OCI-M2 (cell line): ENCODE results near the gene HSPA1B.
"Not testable (repeated sequence)": the region's sequence is repeated elsewhere in the genome, so short reads cannot be mapped to it uniquely, and the experiment has no call there.

Experiments
- DNase-seq: peaks from one replicate; lab custom pipeline; 2025; ENCODE audit not compliant: unreplicated experiment; lab: John Stamatoyannopoulos, UW

The HSPA1B gene

DNA sequence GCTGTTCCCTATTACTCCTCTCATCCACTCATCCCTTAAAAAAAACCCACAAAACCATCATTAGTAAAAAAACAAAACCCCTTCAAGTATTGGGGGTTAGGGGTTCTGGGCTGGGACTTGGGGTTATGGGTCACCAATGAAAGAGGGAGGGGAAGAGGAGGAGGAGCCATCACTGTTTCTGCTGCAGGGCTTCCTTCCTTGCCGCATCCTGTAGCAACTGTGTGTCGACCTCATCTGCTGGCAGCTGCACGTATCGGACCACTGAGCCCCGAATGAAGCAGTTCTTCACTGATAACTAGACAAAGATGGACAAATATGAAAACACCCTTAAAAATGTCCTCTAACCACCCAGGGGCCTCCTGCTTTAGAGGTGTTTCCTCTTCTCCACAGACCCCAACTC lies 29.9 kb upstream of the HSPA1B start:
- no peak for DNase-seq

DNA sequence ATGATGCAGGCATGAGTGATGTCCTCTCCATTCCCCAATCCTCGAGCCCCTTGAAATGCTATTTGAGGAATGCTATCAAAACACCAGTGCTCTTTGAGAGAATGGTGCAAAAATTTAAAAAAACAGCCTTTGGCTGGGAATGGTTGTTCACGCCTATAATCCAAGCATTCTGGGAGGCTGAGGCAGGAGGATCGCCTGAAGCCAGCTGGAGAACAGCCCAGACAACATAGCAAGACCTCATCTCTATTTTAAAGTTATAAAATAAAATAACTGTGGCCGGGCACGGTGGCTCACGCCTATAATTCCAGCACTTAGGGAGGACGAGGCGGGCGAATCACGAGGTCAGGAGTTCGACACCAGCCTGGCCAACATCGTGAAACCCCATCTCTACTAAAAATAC lies 27.8 kb upstream of the HSPA1B start:
- DNase-seq = no peak

GRCh38 chr6:31801031-31801927 lies 26.3 kb upstream of the HSPA1B start:
- not testable (repeated sequence) for DNase-seq

- DNase-seq = no peak
These were observed 21.5 kb upstream of the HSPA1B start for GRCh38 chr6:31805939-31806469.

DNA sequence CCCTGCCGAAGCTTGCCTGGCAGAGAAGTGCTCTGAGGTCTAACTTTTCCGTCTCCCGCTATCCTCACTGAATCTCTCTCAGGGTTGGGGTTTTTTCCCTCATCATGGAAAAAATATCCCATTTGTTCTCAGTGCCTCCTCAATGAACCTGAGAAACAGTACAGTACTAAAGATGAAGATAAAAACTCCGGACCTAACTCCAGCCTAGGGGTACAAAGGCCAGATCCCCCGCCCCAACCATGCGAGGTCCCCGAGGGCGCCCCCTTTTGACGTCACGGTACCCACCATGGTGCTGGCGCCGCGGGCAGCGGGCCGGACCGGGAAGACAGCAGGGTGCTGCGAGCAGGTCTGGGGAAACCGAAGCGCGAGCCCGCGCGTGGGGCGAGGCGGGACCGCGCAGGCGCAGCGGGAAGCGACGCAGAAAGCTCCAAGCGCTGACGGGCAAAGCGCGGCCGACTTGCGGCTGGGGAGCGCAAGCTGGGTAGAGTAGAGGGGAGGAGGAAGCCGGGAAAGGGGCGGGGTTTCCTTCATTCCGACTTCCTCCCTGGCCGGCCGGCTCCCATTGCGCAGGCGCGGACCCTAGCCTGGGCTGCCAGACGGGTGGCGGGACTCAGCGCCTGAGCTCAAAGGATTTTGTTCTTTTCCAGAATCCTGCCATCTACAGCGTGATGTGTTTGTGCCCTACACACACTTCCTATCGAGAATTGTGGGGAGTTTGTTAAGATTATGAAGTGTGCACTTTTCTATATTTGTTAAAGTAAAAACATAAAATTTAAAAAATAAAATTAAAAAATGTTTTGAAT lies 20.9 kb upstream of the HSPA1B start, which contains the start of gene LSM2:
TSS of gene LSM2 (minus strand) at position 497 of the 803 bp plus-strand sequence. CDS start at position 288, 209 bp downstream.
- DNase-seq = peak; percentile 94

- DNase-seq = not testable (repeated sequence)
These were observed 18.9 kb upstream of the HSPA1B start for GRCh38 chr6:31808599-31808998.

- no peak for DNase-seq
These were observed 15.9 kb upstream of the HSPA1B start for GRCh38 chr6:31811645-31812044.

GRCh38 chr6:31813465-31813849 lies 14.1 kb upstream of the HSPA1B start:
- DNase-seq = no peak

DNA sequence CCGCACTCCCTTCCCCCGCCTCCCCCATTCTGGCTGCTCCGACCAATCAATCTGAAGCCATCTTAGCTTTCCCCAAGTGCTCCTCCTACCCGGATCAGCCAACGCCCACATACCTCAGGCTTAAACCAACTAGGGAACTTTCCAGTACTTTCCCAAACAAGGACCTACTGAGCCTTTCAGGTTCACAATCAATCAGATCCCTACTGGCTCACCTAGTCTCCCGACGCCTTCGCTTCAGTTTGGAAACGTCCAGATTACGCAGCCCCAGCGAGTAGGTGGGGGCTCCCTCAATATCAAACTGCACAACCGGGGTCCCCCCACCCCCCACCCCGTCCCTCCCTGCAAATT lies 12.9 kb upstream of the HSPA1B start:
- no peak for DNase-seq

GRCh38 chr6:31815025-31815838 lies 12.3 kb upstream of the HSPA1B start, which contains the start of the genes HSPA1A and HSPA1L:
TSS of gene HSPA1A (plus strand) at chr6:31815543. CDS start at chr6:31815757, 214 bp downstream.
TSS of gene HSPA1L (minus strand) at chr6:31815283. CDS start at chr6:31811972, 3,311 bp downstream.
- peak; percentile 90 for DNase-seq

- not testable (repeated sequence) for DNase-seq
These were observed 10.2 kb upstream of the HSPA1B start for GRCh38 chr6:31817133-31817928.

- not testable (repeated sequence) for DNase-seq
These were observed 9.5 kb upstream of the HSPA1B start for GRCh38 chr6:31817929-31818511.

DNA sequence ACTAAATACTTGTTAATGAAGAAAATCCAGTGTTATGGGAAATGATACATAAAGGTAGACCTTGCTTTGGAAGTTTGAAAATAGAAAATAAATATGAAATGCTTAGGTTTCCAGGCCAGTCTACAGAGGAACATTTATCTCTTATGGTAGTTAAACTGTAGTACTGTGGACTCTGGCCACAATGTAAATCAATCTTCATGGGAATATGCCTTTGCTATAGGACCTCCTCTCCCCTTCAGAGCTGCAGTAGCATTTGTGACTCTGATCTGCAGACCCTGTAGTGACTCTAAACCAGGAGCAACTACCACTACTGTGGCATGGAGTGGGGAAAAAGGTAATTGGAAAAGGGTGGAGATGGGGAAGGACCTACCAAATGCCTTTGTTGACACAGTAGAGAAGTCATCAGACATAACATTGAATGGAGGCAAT lies 7.7 kb upstream of the HSPA1B start:
- no peak for DNase-seq

DNA sequence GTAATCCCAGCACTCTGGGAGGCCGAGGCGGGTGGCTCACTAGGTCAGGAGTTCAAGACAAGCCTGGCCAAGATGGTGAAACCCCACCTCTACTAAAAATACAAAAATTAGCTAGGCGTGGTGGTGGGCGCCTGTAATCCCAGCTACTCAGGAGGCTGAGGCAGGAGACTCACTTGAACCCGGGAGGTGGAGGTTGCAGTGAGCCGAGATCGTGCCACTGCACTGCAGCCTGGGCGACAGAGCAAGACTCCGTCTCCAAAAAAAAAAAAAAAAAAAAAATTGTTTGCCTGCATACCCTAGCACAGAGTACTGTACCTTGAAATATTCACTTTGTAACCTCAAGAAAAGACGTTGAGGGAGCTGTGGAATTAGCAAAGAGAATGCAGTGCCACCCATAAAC lies 7.1 kb upstream of the HSPA1B start:
- not testable (repeated sequence) for DNase-seq

DNA sequence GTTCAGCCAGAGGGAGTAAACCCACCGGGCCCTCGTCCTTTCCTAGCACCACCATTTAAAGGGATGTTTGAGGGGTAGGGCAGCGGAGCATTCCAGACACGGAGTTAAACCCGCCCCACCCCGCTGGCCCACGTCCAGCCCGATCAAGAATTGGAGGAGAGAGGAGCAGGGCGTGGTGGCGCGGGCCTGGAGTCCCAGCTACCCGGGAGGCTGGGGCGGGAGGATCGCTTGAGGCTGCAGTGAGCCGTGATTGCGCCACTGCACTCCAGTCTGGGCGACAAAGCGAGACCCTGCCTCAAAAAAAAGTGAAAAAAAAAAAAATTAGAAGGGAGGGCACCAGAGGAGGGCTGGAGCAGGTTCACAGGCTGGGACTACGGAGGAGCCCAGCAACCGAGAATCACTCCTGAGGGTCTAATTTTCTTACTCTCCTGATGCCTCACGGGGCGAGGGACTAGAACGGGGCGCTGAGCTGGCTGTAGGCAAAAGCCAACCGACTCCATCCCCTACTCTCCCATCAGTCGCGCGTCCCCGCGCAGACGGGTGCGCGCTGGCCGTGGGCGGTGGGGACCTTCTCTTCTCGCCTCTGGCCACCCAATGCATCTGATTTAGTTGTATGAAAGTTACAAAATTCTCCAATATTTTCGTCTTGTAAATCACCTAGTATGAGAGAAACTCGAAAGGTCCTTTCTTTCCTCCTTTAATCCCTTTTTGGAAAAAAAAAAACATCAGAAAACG lies 6.1 kb upstream of the HSPA1B start:
- DNase-seq = no peak

- no peak for DNase-seq
These were observed 5.3 kb upstream of the HSPA1B start for GRCh38 chr6:31822036-31822821.

DNA sequence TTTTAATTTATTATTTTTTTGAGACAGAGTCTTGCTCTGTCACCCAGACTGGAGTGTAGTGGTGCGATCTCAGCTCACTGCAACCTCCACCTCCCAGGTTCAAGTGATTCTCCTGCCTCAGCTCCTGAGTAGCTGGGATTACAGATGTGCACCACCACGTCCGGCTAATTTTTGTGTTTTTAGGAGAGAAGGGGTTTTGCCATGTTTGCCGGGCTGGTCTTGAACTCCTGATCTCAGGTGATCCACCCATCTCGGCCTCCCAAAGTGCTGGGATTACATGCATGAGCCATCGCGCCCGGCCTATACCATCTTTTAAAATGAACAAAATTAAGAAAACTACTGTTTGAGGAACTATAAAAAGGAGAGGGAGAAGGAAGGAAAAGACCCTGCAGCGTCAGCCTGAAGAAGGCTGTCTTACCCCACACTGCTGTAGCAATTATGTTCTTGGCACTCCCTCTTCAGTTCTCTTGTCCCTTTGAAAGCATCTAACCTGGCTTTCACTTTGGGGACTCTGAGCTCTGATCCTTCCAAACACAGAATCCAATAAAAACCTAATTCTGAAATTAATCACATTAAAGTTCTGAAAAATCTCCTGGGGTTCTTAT lies 3.8 kb upstream of the HSPA1B start:
- not testable (repeated sequence) for DNase-seq

DNA sequence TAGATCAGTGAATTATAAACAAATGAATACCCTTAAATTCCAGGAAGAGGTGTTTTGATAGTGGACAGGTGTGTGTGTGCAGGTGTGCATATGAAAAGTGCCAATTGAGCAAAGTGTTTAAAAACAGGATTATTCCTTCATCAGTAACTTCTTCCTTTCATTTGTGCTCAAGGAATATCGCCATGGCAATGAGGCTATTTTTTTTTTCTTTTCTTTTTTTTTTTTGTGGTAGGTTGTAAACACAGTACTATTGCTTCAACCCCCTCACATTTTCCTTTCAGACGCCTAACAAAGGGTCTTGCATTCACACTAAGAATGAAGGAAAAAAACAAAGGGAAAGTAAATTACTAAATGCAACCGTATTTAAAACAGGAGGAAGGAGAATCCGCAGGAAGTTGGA lies 2.0 kb upstream of the HSPA1B start:
- no peak for DNase-seq
